ENCODE measurements around the gene HS3ST5. TPM values are rescaled to one million over a fixed set of nuclear protein-coding genes. Genes with fewer than 3 reads are reported as not detected.

The HS3ST5 gene
- polyA plus RNA-seq, 3 donors = 0.56 to 1.4 (median 1.4) TPM

DNA sequence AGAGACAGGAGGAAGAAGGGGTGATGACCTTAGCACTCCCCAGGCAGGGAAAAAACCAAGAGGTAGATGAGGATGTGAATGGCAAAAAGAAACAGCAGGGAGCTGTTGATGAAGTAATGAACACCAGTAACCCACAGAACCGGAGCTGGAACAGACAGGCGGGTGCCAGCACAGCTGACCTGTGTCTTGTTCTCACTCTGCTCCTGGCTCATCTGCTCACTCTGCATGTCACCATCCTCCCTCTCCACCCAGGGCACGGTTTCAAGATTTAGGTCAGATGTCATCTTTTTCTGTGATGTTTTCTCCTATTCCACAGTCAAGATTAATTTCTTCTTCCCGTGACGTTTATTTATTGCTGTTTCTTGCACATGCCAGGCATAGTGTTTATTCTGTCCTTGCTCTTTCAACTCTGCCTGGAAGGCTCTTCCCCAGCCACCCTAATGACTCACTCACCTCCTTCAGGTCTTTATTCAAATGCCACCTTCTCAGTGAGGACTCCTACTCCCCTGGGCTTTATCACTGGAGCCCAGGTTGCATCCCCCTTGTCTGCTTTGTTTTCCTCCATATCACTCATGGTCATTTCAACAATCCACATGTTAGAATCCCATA is 207.4 kb downstream of the HS3ST5 start:
- DNase-seq (ENCODE audit: extremely low read depth in 1 of 11, low read depth in 9 of 11, low spot score in 4 of 11) = peak in 3 of 11 donors; percentile 4 to 10 (median 9)

DNA sequence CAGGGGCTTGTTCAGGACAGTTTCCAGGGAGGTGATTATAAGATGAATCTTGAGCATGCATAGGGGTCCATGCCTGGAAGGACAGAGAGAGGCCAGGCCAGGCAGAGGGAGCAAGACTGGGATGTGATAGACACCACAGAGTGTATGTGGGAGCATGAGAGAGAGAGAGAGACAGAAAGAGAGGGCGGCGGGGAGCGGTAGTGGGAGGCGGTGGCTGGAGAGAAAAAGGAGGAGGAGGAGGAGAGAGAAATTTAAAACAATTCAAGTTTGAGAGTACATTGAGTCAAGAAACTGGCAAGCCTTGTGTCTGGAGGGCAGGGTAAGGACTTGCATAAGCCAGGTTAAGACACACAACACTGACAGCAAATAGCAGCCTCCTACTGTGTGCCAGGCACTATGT is 209.0 kb downstream of the HS3ST5 start:
- no peak for DNase-seq (ENCODE audit: extremely low read depth in 1 of 11, low read depth in 9 of 11, low spot score in 4 of 11)

DNA sequence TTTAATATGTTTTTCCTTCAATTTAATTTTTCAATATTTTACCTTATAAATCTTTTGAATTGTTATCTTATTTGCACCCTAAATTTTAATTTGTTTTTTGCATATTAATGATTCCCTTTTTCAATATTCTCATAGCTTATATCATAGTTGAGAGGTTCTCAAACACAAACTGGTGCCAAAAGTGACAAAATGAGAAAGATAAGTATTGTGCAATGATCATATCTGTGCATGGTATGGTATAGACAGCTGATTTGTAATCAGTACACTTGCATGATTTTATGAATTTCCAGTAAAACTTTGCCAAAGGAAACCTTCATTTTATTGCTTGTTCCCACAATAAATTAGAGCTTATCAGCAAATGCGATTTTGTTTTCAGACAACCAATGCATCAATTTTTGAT is 210.9 kb downstream of the HS3ST5 start:
- DNase-seq (ENCODE audit: extremely low read depth in 1 of 11, low read depth in 9 of 11, low spot score in 4 of 11) = no peak

DNA sequence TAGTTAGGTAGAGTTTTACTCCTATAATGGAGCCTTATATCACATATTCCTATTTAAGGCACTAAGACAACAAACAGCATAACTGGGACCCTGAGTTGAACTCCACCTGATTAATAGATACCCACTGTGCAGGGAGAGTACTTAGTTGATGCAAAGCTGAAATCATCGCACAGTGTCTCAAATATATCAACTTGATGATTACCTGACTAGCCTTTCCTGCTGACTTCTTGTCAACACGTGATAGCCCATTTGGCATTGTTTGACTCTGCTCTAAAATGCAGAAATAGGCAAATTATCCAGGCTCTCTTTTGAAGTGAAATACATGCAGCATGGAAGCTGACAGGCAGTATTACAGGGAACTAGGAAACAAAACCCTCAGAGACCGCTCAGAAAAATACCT is 217.2 kb downstream of the HS3ST5 start:
- DNase-seq (ENCODE audit: extremely low read depth in 1 of 11, low read depth in 9 of 11, low spot score in 4 of 11) = no peak

DNA sequence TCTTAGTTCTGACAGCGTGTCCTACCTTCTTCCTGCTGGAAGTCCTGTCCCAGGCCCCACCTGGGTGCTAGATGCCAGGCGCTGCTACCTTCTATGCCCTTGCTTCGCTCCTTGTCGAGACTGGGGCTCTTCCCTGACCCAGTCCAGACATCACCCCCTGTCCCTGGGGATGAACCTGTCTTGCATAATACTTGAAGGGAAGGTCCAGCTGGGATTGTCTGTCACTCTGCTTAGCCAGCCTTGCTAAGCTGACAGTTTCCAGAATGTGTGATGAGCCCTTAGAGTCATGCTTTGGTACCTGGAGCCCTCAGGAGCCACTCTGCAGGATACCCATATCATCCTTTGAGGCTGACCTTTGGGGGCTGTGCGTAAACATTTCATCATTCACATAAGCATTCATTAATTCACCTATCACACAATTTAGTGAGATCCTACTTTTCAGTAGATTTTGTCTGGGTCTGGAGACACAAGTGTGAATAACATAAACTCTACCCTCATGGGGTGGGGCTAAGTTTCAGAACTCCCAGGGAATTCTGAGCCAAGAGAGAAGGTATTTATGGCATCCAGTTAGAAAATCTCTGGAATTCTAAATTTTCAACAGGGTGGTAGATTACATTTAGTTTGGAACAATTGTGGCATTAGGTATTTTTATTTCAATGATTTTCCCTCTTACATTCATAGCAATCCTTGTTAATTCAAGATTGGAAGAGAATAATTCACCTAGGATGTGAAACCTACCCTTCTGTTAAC is 220.7 kb downstream of the HS3ST5 start:
- DNase-seq (ENCODE audit: extremely low read depth in 1 of 11, low read depth in 9 of 11, low spot score in 4 of 11) = no peak

DNA sequence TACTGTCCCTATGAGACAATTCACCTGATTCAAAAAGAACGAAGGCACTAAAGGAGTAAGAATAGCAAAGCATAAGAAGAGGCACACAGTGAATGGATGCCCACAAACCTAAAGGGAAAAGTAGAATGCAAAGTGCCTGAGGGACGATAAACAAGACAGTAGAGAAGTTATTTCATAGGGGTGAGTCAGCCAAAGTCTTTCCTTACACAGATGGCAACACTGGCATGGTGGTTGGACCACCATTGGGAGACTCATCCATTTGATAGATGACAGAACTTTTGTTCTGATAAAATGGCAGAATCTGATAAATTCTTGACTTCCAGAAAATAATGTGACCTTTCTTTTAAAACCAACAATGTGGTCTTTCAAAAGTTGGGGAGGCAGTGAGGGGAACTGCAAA is 223.8 kb downstream of the HS3ST5 start:
- DNase-seq (ENCODE audit: extremely low read depth in 1 of 11, low read depth in 9 of 11, low spot score in 4 of 11) = no peak

DNA sequence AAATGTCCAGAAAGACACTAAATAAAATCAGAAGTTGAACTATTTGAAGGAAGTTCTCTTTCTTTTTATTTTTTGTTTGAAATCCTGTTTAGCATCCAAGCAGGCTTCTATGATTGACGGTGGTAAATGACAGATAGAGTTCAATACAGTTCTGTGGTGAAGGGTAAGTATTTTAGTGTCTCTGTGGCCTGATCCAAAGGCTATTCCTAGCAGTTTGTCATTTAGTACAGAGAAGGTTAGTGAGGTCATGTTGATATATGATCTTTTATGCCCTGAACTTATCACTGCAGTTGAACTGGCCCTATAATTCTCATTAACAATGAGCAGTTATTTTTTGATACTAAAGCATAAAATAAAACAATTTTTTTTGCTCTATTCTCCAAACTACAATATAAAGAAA is 227.2 kb downstream of the HS3ST5 start:
- DNase-seq (ENCODE audit: extremely low read depth in 1 of 11, low read depth in 9 of 11, low spot score in 4 of 11) = no peak

DNA sequence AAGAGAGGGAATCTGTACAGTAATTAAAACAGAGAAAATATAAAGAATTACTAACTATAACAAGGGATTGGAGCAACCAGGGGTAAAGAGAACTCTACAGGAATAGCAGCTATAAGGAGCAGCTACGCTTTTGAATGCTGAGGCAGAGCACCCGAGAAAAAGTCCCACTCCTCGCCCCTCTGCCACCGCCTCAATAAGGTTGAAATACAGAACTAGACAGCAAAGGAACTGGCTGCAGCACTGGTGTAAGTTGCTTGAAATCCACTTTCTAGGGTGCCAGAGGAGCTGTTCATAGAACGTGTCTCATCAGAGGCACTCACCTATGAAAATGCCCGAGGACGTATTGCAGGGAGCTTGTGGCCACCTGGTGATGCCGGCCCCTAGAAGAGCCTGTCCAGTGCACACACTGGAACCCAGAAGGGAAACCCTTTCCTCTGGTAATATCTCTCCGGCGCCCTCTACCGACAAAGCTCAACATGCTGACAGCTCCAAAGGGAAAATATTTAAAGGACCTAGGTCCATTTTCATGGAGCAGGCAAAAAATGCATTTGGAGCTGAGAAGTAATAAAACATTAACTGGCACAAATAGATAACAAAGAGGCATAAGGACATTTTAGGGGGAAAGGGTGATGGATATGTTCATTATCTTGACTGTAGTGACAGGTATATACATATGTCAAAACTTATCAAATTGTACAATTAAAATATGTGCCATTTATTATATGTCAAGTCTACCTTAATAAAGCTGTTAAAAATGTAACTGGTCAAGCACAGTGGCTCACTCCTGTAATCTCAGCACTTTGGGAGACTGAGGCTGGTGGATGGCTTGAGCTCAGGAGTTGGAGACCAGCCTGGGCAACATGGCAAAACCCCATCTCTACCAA is 234.5 kb downstream of the HS3ST5 start:
- peak in 9 of 11 donors; percentile 17 to 48 (median 26) for DNase-seq (ENCODE audit: extremely low read depth in 1 of 11, low read depth in 9 of 11, low spot score in 4 of 11)

DNA sequence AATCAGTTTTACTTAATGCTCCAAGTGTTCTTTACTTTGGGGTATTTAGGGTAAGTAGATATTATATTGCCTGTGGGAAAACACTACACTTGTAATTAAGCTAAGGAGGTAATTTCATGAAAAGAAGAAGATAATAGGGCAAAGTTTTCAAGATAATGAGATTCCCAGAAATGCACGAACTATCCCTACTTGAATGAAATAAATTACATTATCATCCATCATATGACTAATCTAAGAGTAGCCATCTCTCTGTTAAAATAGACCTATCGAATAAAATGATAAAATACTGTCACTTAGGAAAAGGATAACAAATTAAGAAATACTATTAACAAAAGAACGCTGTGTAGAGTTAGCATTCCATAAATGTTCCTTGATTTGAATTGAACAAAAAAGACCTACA is 236.8 kb downstream of the HS3ST5 start:
- no peak for DNase-seq (ENCODE audit: extremely low read depth in 1 of 11, low read depth in 9 of 11, low spot score in 4 of 11)

DNA sequence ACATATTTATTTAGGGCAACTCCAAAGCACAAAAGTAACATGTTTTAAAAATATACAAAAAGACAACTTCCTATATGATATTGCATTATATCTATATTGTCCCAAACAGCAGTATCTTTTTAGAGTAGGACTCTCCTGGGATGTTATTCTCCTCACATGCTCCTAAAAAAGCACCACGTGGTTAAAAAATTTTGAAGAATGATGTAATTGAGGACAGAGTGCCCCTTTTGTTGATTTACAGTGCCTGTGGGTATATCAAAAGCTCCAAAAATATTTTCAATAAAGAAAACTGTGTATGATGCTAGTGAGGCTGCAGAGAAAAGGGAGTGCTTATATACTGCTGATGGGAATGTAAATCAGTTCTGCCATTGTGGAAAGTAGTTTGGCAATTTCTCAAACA is 241.6 kb downstream of the HS3ST5 start:
- DNase-seq (ENCODE audit: extremely low read depth in 1 of 11, low read depth in 9 of 11, low spot score in 4 of 11) = no peak

DNA sequence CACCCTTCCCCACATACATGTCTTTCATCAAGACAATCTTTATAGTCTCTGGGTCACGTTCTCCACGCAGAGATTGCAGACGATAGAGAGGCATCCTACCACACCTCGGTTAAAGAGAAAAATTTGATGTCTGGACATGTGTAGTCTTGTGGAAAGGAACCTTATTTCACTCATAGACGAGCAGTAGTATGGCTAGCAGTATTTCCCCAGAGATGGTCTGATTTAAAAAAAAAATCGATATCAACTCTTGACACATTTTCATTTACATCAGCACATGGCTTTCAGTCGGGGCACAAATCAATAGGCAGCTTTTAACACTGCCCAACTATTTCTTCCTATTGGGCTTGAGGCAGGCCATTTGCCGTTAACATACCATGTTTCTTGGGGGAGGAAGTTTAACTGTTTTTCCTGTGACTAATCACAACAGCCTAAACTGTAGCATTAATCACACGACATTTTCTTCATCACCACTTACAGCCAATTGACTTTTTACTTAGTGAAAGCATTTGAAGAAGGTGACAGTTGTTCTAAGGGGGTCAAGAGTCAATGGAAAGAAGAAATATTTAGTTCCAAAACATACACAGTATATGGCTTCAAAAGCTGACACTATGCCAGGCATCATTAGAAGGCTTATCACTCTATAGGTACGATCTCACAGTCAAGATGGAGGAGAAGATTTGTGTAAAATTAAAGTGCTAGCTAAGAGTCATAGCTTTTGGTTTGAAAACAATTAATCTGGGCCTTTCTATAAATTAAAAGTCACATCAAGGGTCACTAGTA is 242.4 kb downstream of the HS3ST5 start:
- no peak for DNase-seq (ENCODE audit: extremely low read depth in 1 of 11, low read depth in 9 of 11, low spot score in 4 of 11)

DNA sequence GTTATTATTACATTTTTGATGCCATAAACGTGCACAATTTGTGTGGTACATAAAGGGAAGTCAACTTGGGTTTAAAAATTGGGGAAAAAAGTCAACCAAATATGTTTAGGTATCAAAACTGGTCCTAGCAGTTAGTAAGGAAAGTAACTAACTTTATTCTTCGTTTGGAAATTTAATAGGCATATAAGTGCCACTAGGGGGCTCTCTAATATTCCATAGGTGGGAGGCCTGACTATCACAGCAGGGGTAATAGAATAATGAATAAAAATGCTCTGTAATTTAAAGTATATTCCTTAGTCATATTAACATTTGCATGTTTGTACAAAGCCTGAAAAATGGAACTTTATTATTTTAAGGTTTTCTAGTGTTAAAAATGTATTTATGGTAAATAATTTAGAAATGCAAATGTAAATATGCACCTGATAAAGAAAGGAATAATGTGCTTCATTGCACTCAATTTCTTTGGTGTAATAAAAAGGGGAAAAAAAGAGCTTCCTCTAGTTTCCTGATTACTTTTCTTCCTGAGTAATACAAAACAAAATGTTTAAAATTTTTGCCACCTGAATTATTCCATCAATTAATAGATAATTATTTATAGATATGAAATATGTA is 246.2 kb downstream of the HS3ST5 start:
- DNase-seq (ENCODE audit: extremely low read depth in 1 of 11, low read depth in 9 of 11, low spot score in 4 of 11) = peak in 8 of 11 donors; percentile 4 to 46 (median 11)

DNA sequence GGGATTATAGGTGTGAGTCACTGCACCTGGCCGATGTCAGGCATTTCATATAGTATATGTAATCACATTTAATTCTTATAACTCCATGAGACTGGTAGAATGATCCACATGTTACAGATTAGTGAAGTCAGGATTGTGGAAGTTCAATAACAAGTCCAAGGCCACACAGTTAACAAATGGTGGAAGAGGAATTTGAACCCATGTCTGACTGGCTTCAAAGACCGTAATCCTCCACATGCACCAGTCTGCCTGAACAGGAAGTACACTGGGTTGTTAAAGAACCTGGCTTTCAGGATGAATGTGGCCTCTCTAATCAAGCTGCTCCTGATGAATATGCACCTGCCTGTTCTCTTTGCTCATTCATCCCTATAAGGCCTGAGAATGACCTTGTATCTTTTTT is 249.9 kb downstream of the HS3ST5 start:
- DNase-seq (ENCODE audit: extremely low read depth in 1 of 11, low read depth in 9 of 11, low spot score in 4 of 11) = no peak

DNA sequence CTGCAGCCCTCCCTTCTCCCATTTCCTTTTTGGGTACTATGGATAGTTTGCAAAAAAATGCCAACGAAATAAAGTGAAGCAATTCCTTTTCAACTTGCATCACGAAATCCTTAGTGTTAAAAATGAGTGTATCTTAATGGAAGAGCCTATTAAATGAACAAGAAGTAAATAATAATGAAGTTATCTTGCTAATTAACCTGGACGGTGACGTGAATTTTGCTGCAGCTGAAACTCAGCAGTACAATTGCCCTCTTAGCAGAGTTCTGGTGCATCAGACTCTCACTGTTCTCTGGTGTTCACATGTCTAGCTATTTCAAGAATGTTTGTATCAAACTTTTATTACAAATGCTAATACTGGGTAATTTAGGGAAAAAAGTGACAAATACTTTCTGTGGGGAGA is 252.2 kb downstream of the HS3ST5 start:
- DNase-seq (ENCODE audit: extremely low read depth in 1 of 11, low read depth in 9 of 11, low spot score in 4 of 11) = no peak

DNA sequence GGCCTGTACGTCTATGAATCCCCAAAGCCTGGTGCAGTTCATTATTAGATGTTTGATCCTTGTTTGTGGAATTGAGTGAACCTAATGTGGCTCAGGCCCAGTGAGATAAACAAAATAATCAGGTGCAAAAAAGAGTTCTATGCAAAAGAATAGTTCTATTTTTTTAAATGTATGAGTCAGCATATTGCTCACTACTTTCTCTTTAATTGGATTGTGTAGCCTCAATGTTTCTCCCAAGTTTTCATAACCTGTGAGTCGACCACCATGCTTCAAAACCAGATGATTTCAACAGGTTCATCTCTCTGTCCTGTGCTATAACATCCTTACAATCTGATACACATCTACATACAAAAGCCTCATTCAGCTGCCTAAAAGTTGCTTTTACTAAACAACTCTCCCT is 255.3 kb downstream of the HS3ST5 start:
- no peak for DNase-seq (ENCODE audit: extremely low read depth in 1 of 11, low read depth in 9 of 11, low spot score in 4 of 11)

DNA sequence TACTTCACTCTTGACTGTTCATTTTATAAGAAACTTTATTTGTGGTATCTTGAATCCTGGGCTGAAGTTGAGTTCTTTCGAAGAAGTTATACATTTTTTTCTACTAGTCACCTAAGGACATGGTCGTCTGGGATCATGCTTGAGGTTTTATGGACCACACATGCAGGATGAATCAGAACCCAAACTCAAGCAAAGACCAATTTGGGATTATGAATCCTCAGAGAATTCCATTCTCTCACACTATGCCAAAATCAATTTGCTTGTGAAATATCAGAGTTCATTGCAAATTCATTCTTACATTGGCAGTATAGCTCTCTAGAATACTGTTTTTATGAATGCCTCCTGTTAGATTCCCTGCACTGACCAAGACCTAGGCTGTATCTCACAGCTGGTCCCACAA is 257.6 kb downstream of the HS3ST5 start:
- no peak for DNase-seq (ENCODE audit: extremely low read depth in 1 of 11, low read depth in 9 of 11, low spot score in 4 of 11)

DNA sequence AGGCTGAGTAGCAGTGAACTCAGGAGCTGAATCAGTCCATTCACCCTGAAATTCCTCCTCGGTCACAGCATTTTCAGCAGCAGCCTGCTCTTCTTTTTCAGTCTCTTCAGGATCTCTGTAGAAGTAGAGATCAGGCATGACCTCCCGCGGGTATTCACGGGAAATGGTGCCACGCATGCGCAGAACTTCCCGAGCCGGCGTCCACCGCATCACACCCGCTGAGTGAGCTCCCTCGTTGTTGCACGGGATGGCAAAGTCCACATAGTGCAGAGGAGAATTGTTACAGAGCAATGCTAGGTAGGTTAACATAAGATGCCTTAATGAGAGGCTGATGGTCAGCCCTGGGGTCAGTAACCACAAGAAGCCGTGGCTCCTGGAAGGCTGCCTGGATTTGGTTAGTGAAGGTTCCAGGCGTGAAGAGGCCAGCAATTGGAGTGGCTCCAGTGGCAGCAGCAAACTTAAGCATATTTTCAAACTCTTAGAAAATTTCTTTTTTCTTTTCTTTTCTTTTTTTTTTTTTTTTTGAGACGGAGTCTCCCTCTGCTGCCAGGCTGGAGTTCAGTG is 258.4 kb downstream of the HS3ST5 start:
- no peak for DNase-seq (ENCODE audit: extremely low read depth in 1 of 11, low read depth in 9 of 11, low spot score in 4 of 11)

DNA sequence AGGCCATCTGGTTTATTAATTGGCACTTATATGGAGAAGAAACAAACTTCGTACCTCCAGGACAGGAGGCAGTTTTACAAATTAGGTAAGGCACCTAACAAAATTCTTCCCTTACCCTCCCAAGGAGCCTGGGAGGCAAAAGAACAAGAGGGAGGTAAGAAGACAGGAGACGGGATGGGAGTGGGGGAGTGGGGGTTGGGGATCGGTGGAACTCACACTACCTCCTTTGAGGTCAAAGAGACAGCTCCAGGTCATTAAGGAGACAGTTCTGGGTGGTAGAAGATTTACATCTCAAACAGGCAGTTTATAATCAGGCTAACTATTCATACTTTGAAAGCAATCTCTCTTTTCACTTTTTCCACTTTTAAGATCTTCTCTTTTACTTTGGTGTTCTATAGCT is 259.6 kb downstream of the HS3ST5 start:
- no peak for DNase-seq (ENCODE audit: extremely low read depth in 1 of 11, low read depth in 9 of 11, low spot score in 4 of 11)

DNA sequence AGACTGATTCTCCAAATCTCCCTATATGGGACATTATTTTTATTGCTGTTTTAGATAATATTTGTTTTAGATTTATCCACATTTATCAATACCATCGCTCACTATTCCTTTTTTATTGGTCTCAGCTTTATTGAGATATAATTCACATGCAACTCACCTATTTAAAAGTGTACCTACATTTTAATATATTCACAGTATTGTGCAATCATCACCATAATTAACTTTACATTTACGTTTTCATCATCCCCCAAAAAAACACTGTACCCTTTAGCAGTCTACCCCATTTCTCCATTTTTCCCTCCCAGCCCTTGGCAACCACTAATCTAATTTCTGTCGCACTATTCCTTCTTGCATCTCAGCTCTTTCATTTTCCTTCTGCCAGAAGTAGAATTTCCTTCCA is 261.1 kb downstream of the HS3ST5 start:
- no peak for DNase-seq (ENCODE audit: extremely low read depth in 1 of 11, low read depth in 9 of 11, low spot score in 4 of 11)
